GM21723 (cell line): ENCODE data around the gene ALG12.

ENCODE experiments used
- ATAC-seq: cut with Tn5 transposase; IDR thresholded peaks from one replicate; pipeline ENCODE4 v1.9.1; 2021; ENCODE audit warnings: mild to moderate bottlenecking, moderate library complexity; ENCODE audit not compliant: unreplicated experiment

ALG12 gene

DNA sequence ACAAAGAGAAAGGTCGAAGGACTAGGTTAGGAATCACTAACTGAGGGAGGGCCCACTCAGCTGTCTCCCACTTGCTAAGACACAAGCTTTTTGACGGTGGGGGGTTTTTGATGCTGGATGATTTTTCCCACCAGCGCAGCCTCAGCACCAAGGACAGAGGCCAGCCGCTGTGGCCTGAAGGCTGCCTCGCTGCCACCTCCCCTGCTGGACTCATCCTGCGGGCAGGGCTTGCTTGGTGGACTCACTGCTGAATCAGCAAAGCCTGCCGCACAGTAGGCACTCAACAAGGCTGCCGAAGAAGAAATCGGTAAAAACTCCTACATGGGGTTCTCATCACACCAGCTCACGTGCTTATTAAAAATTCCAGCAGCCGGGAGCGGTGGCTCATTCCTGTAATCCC, 2.6 kb downstream of the ALG12 start:
- no peak for ATAC-seq

DNA sequence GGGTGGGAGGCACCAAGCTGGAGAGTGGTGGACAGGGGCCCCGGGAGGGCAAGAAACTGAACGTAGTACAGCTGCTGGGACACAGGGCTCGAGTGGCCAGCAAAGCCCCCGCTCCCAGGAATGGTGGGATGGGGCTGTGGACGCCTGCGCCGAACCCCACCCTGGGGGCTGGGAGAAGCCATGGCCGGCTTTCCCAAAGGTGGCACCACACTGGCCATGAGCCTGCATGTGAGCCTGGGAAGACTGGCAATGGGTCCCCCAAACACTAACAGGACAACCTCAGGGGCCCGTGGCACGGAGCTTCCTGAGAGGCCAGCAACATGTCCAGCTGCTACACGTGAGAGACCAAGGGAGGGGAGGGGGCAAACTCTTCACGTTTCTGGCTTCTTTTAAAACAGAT, 4.0 kb downstream of the ALG12 start:
- ATAC-seq, result no peak

DNA sequence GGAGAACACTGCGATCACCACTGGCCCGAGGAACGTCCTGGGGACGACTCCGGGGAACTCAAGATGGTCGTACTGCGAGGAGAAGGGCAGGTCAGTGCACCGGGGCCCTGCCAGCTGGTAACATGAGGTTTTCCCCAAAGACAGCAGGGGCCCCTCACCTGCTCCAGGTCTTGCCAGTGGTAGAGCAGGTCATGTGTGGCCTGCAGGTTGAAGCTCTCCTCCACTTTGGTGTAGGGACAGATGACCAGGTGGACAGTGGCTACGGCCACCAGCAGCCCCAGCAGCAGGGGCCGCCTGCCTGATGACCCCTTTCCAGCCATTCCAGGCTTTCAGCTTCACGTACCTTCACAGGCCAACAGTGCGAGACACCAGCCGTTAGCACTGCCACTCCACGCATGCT, 4.8 kb downstream of the ALG12 start:
- ATAC-seq, result no peak

DNA sequence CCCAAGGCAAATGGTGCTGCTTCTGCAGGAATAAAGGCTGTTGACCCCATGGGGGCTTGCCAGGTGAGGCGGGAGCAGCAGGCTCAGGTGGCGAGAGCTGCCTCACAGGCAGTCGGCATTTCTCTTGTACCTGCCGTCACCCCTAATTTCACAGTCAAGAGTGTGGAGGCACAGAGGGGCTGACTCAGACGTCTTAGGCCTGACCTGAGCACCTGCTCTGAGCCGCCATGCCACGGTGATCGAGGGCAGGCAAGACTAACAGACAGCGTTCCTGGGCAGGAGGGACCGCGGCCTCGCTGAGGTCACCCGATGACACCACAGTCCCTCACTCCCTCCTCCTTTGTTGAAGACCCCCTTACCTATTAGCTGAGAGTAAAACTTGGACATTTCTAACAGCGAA, 5.2 kb downstream of the ALG12 start:
- no peak for ATAC-seq

DNA sequence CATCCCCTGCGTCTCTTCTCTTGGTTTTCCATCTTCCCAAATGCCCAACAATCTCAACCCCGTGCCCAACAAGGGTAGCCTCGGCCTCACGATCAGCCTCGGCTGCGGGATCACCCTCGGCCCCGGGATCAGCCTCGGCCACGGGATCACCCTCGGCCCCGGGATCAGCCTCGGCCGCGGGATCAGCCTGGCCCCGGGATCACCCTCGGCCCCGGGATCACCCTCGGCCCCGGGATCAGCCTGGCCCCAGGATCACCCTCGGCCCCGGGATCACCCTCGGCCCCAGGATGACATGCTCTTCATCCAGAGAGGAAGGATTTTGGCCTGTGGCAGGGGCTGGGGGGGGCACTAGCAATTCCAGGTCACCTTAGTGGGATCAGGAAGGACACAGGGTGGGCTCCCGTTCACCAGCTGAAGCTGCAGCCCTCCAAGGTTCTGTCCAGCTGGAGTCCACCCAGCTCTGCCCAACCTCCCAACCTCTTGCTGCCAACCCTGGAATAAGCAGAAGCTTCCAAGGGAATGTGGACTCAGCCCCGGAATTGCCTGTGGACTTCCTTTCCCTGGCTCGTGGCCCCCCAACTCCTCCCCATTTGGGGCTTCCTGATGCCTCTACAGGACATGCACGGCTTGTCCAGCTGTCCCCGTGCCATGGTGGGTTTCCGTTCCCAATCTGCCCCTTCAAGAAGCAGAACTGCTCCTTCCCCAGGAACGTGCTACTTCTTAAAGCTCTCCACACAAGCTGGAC, 6.2 kb downstream of the ALG12 start:
- no peak for ATAC-seq

DNA sequence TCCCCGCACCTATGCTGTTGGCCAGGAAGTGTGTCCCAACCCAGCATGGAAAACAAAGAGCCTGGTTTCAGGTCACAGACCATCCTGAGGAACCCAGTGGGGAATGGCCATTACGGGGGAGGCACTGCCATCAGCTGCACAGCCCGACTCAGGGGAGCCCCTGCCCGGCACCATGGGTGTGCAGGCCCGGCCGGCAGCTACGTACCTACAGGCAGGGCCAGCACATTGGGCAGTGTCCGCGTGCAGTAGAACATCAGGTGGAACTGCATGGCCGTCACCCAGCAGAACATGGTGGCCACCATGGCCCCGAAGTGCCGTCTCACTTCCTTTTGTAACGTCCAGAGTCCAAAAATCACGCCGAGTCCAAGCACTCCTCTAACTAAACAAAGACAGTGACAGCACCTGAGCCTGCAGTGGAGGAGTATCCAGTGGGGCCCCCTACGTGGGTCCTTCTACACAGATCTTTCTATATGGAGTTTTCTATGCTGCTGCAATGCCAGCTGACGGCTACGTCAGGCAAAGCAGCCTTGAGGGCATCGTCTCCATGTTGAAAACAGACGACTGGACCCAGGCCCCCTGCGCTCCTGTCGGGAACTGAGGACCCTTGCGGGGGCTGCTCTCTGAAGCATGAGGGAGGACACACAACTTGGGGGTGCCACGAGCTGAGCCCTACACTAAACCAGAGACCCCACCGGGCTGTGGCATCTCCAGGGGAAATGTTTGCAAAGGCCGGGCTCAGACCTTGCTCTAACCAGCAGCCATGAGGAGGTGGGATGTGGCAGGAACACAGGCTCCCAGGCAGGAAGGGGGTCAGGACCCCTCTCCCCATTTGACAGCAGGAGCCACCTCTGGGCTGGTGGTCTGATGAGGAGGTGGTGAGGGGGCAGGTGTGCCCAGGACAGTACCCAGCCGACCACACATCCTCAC, 7.7 kb downstream of the ALG12 start:
- ATAC-seq, result no peak

DNA sequence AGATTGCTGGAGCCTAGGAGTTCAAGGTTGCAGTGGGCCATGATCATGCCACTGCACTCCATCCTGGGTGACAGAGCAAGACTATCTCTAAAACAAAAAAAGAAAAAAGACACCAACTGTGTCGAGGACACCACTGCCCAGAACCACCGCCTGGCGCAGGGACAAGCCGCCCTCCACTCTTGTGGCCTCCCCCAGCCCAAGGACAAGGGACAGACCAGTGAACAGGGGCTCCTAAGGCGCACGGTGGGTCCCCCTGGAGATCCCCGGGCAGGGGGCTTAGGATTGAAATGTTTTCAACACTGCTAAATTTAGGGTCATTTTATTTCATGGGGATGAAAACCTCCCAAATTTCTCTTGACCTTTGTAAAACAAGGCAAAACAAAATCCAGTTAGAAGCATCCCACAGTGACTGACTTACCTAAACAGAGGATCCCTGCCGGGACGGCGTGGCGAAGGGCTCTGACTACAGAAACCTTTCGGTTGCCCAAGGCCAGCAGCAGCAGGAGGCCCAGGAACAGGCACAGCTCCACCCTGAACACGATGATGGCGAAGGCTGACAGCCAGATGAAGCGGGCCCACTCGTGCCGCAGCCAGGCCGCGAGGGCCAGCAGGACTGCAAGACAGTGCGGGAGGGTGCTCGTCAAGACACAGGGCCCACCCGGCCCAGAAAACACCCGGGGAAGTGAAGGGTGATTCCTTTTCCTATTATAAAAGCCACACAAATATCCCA, 8.6 kb downstream of the ALG12 start:
- no peak for ATAC-seq

DNA sequence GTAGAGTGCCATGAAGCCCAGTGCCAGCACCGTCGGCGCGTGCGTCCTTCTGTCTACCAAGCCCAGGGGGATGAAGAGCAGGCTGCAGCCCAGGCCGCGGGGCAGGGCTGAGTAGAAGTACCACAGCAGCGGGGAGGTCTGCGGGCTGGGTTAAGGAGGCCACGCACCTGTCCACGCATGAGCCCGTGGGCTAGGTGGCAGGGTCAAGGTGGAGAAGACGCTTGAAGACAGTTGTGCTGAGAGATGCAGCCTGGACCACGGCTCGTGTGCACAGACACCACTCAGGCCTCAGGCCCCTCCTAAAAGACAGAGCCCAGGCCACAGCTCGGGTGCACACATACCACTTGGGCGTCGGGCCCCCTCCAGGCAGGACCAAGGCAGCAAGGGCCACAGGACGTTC, 10.4 kb downstream of the ALG12 start:
- ATAC-seq, result no peak

DNA sequence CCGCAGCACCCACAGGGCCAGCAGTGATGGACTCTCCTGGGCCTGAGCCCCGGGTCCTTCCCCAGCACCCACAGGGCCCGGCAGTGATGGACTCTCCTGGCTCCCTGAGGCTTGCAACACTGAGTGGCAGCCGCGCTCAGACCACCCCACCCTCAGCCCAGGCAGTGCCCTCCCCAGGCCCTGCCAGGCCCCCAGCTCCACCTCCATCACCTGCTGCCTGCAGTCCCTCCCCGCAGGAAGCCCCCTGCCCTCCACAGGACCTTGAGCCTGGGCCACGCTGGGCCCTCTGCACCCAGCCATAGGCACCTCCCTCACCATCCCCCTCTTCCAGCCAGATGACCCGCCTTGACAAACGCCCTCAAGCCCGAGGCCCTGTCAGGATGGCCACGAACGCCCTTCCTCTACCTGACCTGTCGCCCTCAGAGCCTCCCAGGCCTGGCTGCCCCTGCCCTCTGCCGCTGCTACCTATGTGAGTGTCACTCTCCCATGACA, 11.4 kb downstream of the ALG12 start:
- ATAC-seq, result no peak

DNA sequence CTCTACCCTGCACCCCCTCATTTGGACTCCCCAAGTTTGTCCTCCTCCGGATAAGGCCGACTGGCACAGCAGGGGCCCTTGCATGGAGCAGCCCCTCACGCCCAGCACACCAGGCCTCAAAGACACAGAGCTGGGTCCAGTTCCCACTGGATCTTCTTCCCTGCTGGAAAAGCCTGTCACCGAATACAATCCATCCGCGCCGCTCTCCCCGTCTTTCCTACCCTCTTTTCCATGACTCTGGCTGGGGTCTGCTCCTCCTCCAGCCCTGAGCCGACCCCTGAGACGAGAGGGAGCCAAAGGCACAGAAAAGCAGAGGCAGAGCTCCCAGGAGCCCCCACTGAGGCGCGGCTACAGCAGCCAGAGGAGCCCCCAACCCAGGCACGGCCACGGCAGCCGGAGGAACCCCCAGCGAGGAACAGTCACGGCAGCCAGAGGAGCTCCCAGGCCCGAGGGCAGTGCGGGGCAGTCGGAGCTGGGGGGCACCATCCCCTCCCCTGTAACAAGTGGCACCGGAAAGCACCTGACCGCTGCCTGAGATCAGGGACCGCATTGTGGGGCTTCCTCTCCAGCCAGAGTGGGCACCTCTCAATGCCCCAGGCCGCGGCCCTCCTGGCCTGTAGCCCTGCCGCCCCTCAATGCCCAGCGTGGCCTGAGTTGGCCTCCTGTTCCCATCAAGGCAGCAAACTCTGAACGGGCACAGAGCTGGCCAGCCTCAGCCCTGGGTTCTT, 12.0 kb downstream of the ALG12 start:
- no peak for ATAC-seq

DNA sequence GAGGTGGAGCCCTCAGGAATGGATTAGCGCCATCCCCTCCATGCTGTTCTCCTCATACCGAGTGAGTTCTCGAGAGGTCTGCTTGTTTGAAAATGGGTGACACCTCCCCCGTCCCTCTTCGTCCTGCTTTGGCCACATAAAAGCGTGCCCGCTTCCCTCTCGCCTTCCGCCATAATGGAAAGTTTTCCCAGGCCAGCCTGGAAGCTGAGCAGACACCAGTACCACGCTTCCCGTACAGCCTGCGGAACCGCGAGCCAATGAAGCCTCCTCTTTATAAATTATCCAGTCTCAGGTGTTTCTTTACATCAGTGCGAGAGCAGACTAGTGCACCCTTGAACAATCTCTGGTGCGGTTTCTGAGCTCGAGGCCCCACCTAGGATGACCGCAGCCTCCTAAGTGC, 12.8 kb downstream of the ALG12 start:
- ATAC-seq, result no peak

DNA sequence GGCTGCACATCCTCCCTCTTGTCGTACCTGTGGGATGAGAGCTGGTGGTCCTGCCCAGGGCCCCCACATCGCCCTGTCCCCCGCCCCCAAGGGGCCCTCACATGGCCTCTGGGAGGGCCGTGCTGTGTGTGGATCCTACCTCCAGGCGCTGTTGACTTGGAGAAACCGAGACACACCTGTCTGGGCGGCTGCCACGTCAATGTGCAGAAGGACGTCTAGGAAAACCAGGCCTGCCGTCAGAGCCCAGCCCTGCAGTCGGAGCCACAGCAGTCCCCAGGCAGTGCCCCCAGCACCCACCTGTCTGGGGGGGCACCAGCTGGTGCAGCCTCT, 14.2 kb downstream of the ALG12 start:
- ATAC-seq, result no peak

DNA sequence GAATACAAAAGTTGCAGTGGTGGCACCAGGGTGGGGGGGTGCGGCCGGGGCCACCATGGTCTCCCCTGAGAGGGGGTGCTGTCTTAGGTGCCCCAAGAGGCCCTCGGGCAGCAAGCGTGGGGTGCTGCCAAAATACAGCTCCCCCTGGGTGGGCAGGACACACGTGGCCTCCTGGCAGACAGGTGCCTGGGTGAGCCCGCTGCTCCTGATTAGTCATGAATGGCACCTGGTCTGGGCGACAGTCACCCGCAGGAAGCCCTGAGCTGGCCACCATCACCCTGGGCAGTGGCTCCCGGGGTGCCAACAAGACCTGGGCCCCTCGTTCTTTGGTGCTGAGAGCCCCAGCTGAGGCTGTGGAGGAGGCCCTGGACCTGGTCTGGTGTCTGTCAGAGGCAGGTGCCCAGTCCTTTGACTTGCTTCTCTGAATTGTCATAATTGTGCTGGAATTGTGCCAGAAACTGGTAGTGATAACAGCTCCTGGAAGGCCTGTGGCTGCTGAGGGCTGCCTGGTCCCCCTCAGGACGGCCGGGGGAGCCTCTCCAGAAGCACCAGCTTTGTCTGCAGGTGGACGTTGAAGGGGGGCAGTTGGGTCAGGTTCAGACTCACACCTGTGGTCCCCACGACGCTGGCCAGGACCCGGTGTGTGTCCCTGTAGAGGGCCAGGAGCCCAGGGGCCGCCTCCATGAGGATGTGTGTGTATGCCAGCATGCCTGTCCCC, 14.8 kb downstream of the ALG12 start:
- ATAC-seq, result no peak

DNA sequence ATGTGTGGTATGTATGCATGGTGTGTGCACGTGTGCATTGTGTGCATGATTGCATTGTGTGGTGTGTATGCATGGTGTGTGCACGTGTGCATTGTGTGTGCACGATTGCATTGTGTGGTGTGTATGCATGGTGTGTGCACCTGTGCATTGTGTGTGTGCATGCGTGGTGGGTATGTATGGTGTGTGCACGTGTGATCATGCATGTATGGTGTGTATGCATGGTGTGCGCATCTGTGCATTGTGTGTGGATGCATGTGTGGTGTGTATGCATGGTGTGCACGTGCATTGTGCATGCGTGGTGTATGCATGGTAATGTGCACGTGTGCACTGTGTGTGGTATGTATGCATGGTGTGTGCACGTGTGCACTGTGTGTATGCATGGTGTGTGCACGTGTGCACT, 16.8 kb downstream of the ALG12 start:
- no peak for ATAC-seq

DNA sequence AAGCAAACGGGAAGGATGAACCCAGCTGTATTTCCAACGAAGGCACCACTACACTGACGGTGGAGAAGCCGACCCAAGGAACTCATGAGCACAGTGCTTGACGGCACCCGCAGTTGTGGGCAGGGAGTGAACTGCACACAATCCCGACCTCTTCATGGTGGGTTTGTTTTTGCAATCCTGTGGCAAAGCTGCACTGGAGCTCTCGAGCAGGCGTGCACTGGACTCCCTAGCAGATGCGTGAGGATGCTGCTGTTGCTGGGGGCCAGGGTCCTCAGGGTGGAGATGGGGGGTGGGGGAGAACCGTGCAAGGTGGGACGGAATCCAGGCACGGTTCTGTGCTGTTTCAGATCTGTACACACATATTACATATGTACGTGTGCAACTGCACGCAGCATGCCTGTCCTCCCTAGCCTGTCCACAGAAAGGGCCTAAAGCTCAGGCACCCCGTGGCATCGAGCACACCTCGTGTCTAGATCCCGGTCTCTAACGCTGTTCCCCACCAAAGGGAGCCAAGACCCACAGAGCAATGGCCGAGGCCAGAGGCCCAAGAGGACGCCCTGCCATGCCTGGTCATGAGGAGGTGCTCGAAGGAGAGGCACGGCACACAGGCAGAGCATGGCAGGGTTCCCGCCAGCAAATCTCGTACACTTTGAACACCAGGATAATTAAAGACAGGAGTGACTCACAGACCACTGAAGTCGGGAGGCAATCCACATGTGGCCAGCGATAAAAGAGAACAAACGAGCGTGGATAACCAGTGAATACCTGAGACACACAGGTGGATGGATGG, 17.6 kb downstream of the ALG12 start:
- ATAC-seq, result no peak

DNA sequence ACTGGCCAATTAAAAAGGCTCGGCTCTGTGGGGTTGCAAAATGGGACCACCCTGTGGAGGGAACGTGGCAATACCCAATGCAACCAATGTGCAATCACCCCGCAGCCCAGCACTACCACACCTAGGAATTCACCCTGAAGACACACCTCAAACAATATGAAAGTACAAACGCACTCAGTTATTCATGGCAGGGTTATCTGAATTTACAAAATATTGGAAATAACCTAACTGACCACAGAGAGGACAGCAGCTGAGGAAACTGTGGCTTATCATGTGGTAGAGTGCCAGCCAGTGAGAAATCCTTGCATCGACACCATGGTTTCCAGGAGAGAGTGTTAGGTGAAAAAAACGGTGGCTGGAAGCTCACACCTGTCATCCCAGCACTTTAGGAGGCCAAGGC, 18.7 kb downstream of the ALG12 start:
- ATAC-seq, result no peak

DNA sequence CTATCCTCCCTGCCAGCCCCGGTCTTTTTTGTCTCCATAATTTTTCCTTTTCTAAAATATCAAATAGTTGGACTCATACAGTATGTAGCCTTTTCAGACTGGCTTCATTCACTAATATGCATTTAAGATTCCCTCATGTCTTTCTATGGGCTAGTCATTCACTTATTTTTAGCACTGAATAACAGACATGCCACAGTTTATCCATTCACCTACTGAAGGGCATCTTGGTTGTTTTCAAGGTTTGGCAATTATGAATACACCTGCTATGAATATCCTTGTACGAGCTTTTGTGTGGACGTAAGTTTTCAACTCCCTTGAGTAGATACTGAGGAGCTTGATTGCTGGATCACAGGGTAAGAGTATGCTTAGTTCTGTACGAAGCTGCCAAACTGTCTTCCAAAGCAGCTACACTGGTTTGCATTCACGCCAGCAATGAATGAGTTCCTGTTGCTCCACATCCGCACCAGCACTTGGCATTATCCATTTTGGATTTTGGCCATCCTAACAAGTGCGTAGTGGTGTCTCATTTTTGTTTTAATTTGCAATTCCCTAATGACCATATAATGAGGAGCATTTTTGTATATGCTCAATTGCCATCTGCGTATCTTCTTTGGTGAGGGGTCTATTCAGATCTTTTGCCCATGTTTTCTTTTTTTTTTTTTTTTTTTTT, 21.1 kb downstream of the ALG12 start:
- no peak for ATAC-seq

DNA sequence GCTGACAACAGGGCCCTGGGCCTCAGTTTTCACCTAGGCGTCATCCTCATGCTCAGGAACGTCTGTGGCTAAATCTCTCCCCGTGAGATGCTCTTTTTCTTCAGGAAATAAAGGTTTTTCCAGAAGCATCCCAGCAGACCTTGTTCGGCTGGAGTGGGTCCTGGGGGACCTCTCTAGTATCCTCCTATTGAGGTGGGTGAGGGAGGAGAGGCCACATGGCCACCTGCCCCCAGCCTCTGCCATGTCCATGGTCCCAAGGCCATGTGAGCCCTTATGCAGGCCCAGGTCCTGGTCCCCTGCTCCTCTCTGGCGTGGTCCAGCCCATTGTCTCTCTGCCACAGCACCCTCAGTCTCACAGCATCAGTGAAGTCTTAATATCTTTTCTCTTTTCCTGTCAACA, 22.0 kb downstream of the ALG12 start:
- ATAC-seq, result no peak
